ENCODE results near the gene SOWAHC. TPM values are rescaled to one million over a fixed set of nuclear protein-coding genes. Genes with fewer than 3 reads are reported as not detected.

The SOWAHC gene
- total and polyA plus RNA-seq, 2 of the 13 experiments (the other 11 are each of a cell fraction or from before 2014, with no cell fraction given): 21.2 to 22.5 TPM

DNA sequence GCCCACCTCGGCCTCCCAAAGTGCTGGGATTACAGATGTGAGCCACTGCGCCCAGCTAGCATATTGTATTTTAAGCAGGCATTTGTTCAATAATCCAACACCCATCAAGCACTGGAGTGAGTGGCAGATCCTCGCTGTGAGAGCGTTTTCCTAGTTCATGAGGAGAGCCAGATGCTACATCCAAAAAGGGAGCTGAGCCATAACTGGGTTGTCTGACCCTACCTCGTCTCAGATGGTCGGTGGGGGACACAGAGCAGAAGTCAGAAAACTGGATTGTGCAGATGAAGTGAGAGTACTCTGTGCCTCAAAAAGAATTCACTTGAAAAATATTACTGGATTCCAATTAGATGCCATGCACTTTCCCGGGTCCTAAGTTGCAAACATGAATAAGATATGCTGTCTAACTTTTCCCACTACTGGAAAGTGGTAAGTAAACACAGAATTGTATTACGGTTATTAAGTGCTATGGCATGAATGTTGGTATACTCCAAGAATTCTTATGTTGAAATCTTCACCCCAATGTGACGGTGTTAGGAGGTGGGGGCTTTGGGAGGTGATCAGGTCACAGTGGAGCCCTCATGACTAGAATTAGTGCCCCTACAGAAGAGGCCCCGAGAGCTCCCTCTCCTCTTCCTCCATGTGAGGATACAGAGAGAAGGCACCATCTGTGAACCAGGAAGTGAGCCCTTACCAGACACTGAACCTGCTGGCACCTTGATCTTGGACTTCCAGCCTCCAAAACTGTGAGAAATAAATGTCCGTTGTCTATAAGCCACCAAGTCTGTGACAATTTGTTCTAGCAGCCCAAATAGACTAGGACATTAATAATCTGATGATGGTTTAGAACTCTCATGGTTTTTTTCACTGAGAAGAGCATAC lies 21.5 kb downstream of the SOWAHC start (continued):
- TF ChIP-seq, protein P1, sequence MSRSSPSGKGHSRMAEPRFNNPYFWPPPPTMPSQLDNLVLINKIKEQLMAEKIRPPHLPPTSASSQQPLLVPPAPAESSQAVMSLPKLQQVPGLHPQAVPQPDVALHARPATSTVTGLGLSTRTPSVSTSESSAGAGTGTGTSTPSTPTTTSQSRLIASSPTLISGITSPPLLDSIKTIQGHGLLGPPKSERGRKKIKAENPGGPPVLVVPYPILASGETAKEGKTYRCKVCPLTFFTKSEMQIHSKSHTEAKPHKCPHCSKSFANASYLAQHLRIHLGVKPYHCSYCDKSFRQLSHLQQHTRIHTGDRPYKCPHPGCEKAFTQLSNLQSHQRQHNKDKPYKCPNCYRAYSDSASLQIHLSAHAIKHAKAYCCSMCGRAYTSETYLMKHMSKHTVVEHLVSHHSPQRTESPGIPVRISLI (CRISPR knock-in tag; IDR thresholded peaks at IDR 0.05; ENCODE audit: borderline replicate concordance): no peak
- no peak for TF ChIP-seq ZNF460 (CRISPR knock-in tag; IDR thresholded peaks at IDR 0.05; ENCODE audit: borderline replicate concordance)
- TF ChIP-seq ZKSCAN5 (CRISPR knock-in tag; IDR thresholded peaks at IDR 0.05): 0 out of 2 replicates have a peak, but pooled peaks have one; percentile 25
- TF ChIP-seq HOXA7 (CRISPR knock-in tag; IDR thresholded peaks at IDR 0.05): no peak
- no peak for TF ChIP-seq NFYC (CRISPR knock-in tag; IDR thresholded peaks at IDR 0.05)
- no peak for TF ChIP-seq HMG20B (CRISPR knock-in tag; conservative IDR thresholded peaks at IDR 0.05)
- TF ChIP-seq ELF1 (CRISPR knock-in tag; IDR thresholded peaks at IDR 0.05): peak; percentile 40; the same call in 1 of the 2 replicates
- peak; percentile 51; the same call in 1 of the 2 replicates for TF ChIP-seq EEA1 (CRISPR knock-in tag; IDR thresholded peaks at IDR 0.05; ENCODE audit: borderline replicate concordance)
- TF ChIP-seq ZNF83 (CRISPR knock-in tag; IDR thresholded peaks at IDR 0.05; ENCODE audit: borderline replicate concordance): no peak

DNA sequence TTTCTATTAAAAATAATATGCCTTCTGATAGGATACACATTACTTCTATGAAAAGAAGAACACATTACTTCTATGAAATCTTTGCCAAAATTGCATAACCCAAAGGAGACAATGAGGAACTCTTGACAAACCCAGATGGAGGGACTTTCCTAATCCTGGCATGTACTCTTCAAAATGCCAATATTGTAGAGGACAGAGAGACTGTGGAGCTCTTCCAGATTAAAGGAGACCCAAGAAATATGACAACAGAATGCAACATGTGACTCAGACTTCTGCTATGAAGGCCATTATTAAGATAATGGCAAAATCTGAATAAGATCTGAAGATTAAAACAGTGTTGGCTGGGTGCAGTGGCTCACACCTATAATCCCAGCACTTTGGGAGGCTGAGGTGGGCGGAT lies 22.2 kb downstream of the SOWAHC start:
- POLR2A ChIA-PET: interaction anchor here (1.1 kb wide), 1 partner anchor 9 kb away, joined by 5 read pairs; no protein-coding TSS in a partner anchor
- no peaks in the 10 kb centered on the region for H4K20me1 ChIP-seq (ENCODE audit: insufficient read depth, low read length)
- CTCF ChIA-PET (ENCODE audit: low intra/inter-chr PET ratio, low total read pairs): no interaction called here
- WGBS (ENCODE audit: low lambda C conversion rate): 96% methylated on average over 1 of the region's 1 CpG
- H3K9ac ChIP-seq (ENCODE audit: insufficient read depth, low read depth, low read length): no peak overlapping the region
- FAIRE-seq (no peak), ATAC-seq (no peak), DNase-seq (ENCODE audit: low spot score) (no peak)
- H3K27me3 ChIP-seq (ENCODE audit: control insufficient read depth in 1 of 2, insufficient read depth in 2 of 2, low read length in 2 of 2): no peaks in the 10 kb centered on the region
- H3K9me3 ChIP-seq (ENCODE audit: low read length): no peaks in the 10 kb centered on the region
- TF ChIP-seq, protein P2, sequence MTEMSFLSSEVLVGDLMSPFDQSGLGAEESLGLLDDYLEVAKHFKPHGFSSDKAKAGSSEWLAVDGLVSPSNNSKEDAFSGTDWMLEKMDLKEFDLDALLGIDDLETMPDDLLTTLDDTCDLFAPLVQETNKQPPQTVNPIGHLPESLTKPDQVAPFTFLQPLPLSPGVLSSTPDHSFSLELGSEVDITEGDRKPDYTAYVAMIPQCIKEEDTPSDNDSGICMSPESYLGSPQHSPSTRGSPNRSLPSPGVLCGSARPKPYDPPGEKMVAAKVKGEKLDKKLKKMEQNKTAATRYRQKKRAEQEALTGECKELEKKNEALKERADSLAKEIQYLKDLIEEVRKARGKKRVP (CRISPR knock-in tag; IDR thresholded peaks at IDR 0.05): 0 out of 4 replicates have a peak, but pooled peaks of 1 of the 2 experiments have one; percentile 36
- no peak for TF ChIP-seq NFYB (CRISPR knock-in tag; IDR thresholded peaks at IDR 0.05)
- TF ChIP-seq, protein P3, sequence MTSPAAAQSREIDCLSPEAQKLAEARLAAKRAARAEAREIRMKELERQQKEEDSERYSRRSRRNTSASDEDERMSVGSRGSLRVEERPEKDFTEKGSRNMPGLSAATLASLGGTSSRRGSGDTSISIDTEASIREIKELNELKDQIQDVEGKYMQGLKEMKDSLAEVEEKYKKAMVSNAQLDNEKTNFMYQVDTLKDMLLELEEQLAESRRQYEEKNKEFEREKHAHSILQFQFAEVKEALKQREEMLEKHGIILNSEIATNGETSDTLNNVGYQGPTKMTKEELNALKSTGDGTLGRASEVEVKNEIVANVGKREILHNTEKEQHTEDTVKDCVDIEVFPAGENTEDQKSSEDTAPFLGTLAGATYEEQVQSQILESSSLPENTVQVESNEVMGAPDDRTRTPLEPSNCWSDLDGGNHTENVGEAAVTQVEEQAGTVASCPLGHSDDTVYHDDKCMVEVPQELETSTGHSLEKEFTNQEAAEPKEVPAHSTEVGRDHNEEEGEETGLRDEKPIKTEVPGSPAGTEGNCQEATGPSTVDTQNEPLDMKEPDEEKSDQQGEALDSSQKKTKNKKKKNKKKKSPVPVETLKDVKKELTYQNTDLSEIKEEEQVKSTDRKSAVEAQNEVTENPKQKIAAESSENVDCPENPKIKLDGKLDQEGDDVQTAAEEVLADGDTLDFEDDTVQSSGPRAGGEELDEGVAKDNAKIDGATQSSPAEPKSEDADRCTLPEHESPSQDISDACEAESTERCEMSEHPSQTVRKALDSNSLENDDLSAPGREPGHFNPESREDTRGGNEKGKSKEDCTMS (CRISPR knock-in tag; conservative IDR thresholded peaks at IDR 0.05): no peak
- no peaks in the 10 kb centered on the region for H3K79me2 ChIP-seq (ENCODE audit: insufficient read depth, low read length)
- H3K4me1 ChIP-seq (ENCODE audit: insufficient read depth, low read length): peaks cover 91% of the 10 kb centered on the region
- no peak overlapping the region for H3K27ac ChIP-seq (ENCODE audit: extremely low read length, insufficient read depth, low read length)
- H3K4me2 ChIP-seq (ENCODE audit: low read depth, low read length): no peak overlapping the region
- intact Hi-C loops (cut with micrococcal nuclease; ENCODE audit: unreplicated experiment) (no loop called here), in situ Hi-C loops (cut with HindIII; ENCODE audit: extremely low pct_ligation_motif_present, low pct_unique_long_range_greater_than_20kb) (no loop called here)
- H3K4me3 ChIP-seq (replicated peaks in 1 of 3; ENCODE audit: insufficient read depth in 1 of 3, low read depth in 2 of 3, low read length in 3 of 3): no peak overlapping the region
- no peaks in the 10 kb centered on the region for H3K36me3 ChIP-seq (replicated peaks in 1 of 2; ENCODE audit: control insufficient read depth in 1 of 2, insufficient read depth in 2 of 2, low read length in 2 of 2)
- no TSS peak for BruUV-seq (replicated peaks)
- no peak overlapping the region for H2AFZ ChIP-seq (ENCODE audit: low read length)
